H9 (cell line): ENCODE measurements around the gene GALNT17. TPM values are rescaled to one million over a fixed set of nuclear protein-coding genes. Genes with fewer than 3 reads are reported as not detected.

Experiments
- DNase-seq: peaks from one replicate; pipeline ENCODE4 v3.0.0-alpha.2; 2017
- H2AFZ ChIP-seq: one replicate; pipeline ENCODE4 v1.6.1; 2013; ENCODE audit warnings: mild to moderate bottlenecking, low read length, control low read depth, moderate library complexity
- H2AK5ac ChIP-seq: 2 replicates; pipeline ENCODE4 v1.6.1; 2013; ENCODE audit warnings: low read length, control low read depth, mixed read lengths; ENCODE audit not compliant: insufficient read length
- H2BK120ac ChIP-seq: one replicate; pipeline ENCODE4 v1.6.1; 2013; ENCODE audit warnings: low read depth, mild to moderate bottlenecking, low read length, control low read depth, inconsistent platforms; ENCODE audit not compliant: poor library complexity, severe bottlenecking
- H2BK12ac ChIP-seq: 2 replicates; pipeline ENCODE4 v1.6.1; 2013; ENCODE audit warnings: low read length, control low read depth, mixed read lengths, low read depth; ENCODE audit not compliant: insufficient read length
- H2BK15ac ChIP-seq: 2 replicates; pipeline ENCODE4 v1.6.1; 2013; ENCODE audit warnings: low read depth, low read length, control low read depth
- H2BK20ac ChIP-seq: one replicate; pipeline ENCODE4 v1.6.1; 2013; ENCODE audit warnings: low read depth, mild to moderate bottlenecking, low read length, control low read depth, inconsistent platforms; ENCODE audit not compliant: poor library complexity, severe bottlenecking
- H2BK5ac ChIP-seq: 2 replicates; pipeline ENCODE4 v1.6.1; 2013; ENCODE audit warnings: low read length, control low read depth, mixed read lengths; ENCODE audit not compliant: insufficient read length
- H3K14ac ChIP-seq: 2 replicates; pipeline ENCODE4 v1.6.1; 2013; ENCODE audit warnings: low read length, control low read depth; ENCODE audit not compliant: insufficient read depth
- H3K18ac ChIP-seq: 2 replicates; pipeline ENCODE4 v1.6.1; 2013; ENCODE audit warnings: low read depth, mild to moderate bottlenecking, mixed read lengths, low read length, control low read depth; ENCODE audit not compliant: insufficient read length
- H3K23ac ChIP-seq: 2 replicates; pipeline ENCODE4 v1.6.1; 2013; ENCODE audit warnings: low read length, control low read depth, mixed read lengths, low read depth; ENCODE audit not compliant: insufficient read length
- H3K23me2 ChIP-seq: 2 replicates; pipeline ENCODE4 v1.6.1; 2013; ENCODE audit warnings: low read depth, mild to moderate bottlenecking, mixed read lengths, low read length, control low read depth; ENCODE audit not compliant: insufficient read length, poor library complexity, severe bottlenecking
- H3K27ac ChIP-seq: 2 replicates; pipeline ENCODE4 v1.5.1; 2013; ENCODE audit warnings: low read length, control low read depth, mixed read lengths, low read depth; ENCODE audit not compliant: insufficient read length
- H3K27me3 ChIP-seq: 2 replicates; pipeline ENCODE4 v1.6.1; 2013; ENCODE audit warnings: low read length, control low read depth, inconsistent platforms; ENCODE audit not compliant: insufficient read depth
- H3K4ac ChIP-seq: 2 replicates; pipeline ENCODE4 v1.6.1; 2013; ENCODE audit warnings: low read depth, mild to moderate bottlenecking, control low read depth, inconsistent platforms, low read length, moderate library complexity
- H3K4me1 ChIP-seq: 2 replicates; pipeline ENCODE4 v1.6.1; 2013; ENCODE audit warnings: low read length, control low read depth, inconsistent platforms; ENCODE audit not compliant: insufficient read depth
- H3K4me2 ChIP-seq: 2 replicates; pipeline ENCODE4 v1.6.1; 2013; ENCODE audit warnings: low read length, control low read depth, mixed read lengths; ENCODE audit not compliant: insufficient read length, insufficient read depth
- H3K56ac ChIP-seq: 2 replicates; pipeline ENCODE4 v1.6.1; 2013; ENCODE audit warnings: low read depth, mild to moderate bottlenecking, mixed read lengths, low read length, control low read depth; ENCODE audit not compliant: insufficient read length
- H3K79me1 ChIP-seq: 2 replicates; pipeline ENCODE4 v1.6.1; 2013; ENCODE audit warnings: low read depth, mild to moderate bottlenecking, moderate library complexity, low read length, control low read depth, inconsistent platforms; ENCODE audit not compliant: insufficient read depth, poor library complexity, severe bottlenecking
- H3K79me2 ChIP-seq: 2 replicates; pipeline ENCODE4 v1.6.1; 2013; ENCODE audit warnings: low read length, control low read depth, inconsistent platforms; ENCODE audit not compliant: insufficient read depth
- H3K9ac ChIP-seq: 2 replicates; pipeline ENCODE4 v1.6.1; 2013; ENCODE audit warnings: low read length, control low read depth, mixed read lengths; ENCODE audit not compliant: insufficient read length; ENCODE audit errors: extremely low read depth
- H3K9me3 ChIP-seq: one replicate; pipeline ENCODE4 v1.6.1; 2013; ENCODE audit warnings: low read depth, low read length, inconsistent platforms; ENCODE audit not compliant: control insufficient read depth
- H3T11ph ChIP-seq: one replicate; pipeline ENCODE4 v1.6.1; 2013; ENCODE audit warnings: mild to moderate bottlenecking, low read length, control low read depth, inconsistent platforms
- H4K20me1 ChIP-seq: one replicate; pipeline ENCODE4 v1.6.1; 2013; ENCODE audit not compliant: control insufficient read depth, insufficient read length, insufficient read depth
- H4K5ac ChIP-seq: 2 replicates; pipeline ENCODE4 v1.6.1; 2013; ENCODE audit warnings: low read depth, mild to moderate bottlenecking, mixed read lengths, low read length, control low read depth; ENCODE audit not compliant: insufficient read length
- H4K8ac ChIP-seq: replicated peaks from 2 replicates; pipeline ENCODE4 v1.6.1; 2013; ENCODE audit warnings: low read length, control low read depth, mixed read lengths, low read depth; ENCODE audit not compliant: insufficient read length
- H4K91ac ChIP-seq: 2 replicates; pipeline ENCODE4 v1.6.1; 2013; ENCODE audit warnings: low read depth, mild to moderate bottlenecking, moderate library complexity, mixed read lengths, low read length, control low read depth; ENCODE audit not compliant: insufficient read length
- H3K27ac Mint-ChIP-seq, 3 experiments: 2 replicates in 2 of 3; 3 replicates in 1 of 3; pipeline ENCODE4 v1.8.0; 2020 to 2021; ENCODE audit warnings: mixed read lengths in 3 of 3, mild to moderate bottlenecking in 1 of 3, moderate library complexity in 1 of 3
- H3K27me3 Mint-ChIP-seq: 2 replicates; pipeline ENCODE4 v1.8.0; 2021; ENCODE audit warnings: low read depth, mild to moderate bottlenecking, moderate library complexity, mixed read lengths
- H3K36me3 Mint-ChIP-seq, 3 experiments: 2 replicates in 2 of 3; 3 replicates in 1 of 3; pipeline ENCODE4 v1.8.0; 2020 to 2021; ENCODE audit warnings: low read depth in 3 of 3, mixed read lengths in 3 of 3; ENCODE audit not compliant: insufficient read depth in 1 of 3
- H3K4me1 Mint-ChIP-seq, 2 experiments: 2 replicates each; pipeline ENCODE4 v1.8.0; 2020; ENCODE audit warnings: mixed read lengths in 2 of 2
- H3K4me3 Mint-ChIP-seq, 2 experiments: 2 replicates in 1 of 2; 3 replicates in 1 of 2; pipeline ENCODE4 v1.8.0; 2020 to 2021; ENCODE audit warnings: mild to moderate bottlenecking in 2 of 2, mixed read lengths in 2 of 2, moderate library complexity in 1 of 2
- H3K9me3 Mint-ChIP-seq, 2 experiments: 2 replicates in 1 of 2; 3 replicates in 1 of 2; pipeline ENCODE4 v1.8.0; 2020; ENCODE audit warnings: mild to moderate bottlenecking in 2 of 2, mixed read lengths in 2 of 2, moderate library complexity in 1 of 2
- WGBS: extraction: QIAGEN DNeasy Blood & Tissue Kit; methylation state at CpG from one replicate; pipeline ENCODE4 v1.1.7; 2013; ENCODE audit warnings: missing lambda C conversion rate, low lambda C conversion rate, mixed read lengths; ENCODE audit not compliant: insufficient read length; ENCODE audit errors: extremely low coverage; 5-methylcytosine and 5-hydroxymethylcytosine counted together
- total RNA-seq: library from RNA; stranded (reverse); gene quantifications from 2 replicates; pipeline ENCODE4 v1.2.1, GENCODE V29; 2021
- TF ChIP-seq, protein P1 (sequence below): fragments of 200-600 bp; sonication (generic); conservative IDR thresholded peaks from 3 replicates; pipeline ENCODE4 v1.8.0; 2021; ENCODE audit warnings: antibody characterized with exemption, mild to moderate bottlenecking

GALNT17 gene
- total RNA-seq, 1 experiment from 2014 or later, result 43.2 TPM

DNA sequence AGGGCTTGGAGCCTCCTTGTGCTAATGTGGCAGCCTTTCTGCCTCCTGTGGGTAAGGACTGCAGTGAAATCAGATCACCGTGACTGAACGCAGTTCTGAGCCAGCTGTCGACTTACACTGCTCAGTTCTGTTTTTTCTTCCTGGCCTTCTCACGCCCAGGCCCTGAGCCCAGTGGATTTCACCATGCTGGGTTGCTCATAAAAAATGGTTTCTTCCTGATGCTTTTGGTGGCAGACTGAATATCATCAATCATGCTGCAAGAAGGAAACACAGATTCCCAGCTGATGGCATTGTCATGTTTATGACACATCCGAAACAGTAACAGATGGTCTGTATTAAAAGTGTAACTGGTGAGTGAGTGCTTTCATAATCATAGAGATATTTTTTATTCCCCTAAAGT, 389.6 kb downstream of the GALNT17 start:
- no peak overlapping the region for H3K56ac ChIP-seq
- no peak overlapping the region for H3K14ac ChIP-seq
- H3K4me2 ChIP-seq, result no peak overlapping the region
- H3K36me3 Mint-ChIP-seq, result peaks cover 64 to 74% (median 66%) of the 10 kb centered on the region in 3 experiments
- H2BK20ac ChIP-seq, result no peak overlapping the region
- H3K4me1 Mint-ChIP-seq, result 0 out of 4 replicates have a peak, but pooled peaks cover 0 to 2% of the 10 kb centered on the region in 2 experiments
- no peak overlapping the region for H2BK12ac ChIP-seq
- no peaks in the 10 kb centered on the region for H3K4me1 ChIP-seq
- no peaks in the 10 kb centered on the region for H3K79me1 ChIP-seq
- no peaks in the 10 kb centered on the region for H3K23me2 ChIP-seq
- no peak overlapping the region for H2AK5ac ChIP-seq
- H3K79me2 ChIP-seq, result no peaks in the 10 kb centered on the region
- H3K18ac ChIP-seq, result no peak overlapping the region
- no peaks in the 10 kb centered on the region for H3K27me3 ChIP-seq
- H4K20me1 ChIP-seq, result no peaks in the 10 kb centered on the region
- WGBS, result no CpG with 5 or more reads among the region's 5 CpGs
- peaks cover 9 to 28% of the 10 kb centered on the region in 2 experiments; a peak in 4 of 5 replicates for H3K9me3 Mint-ChIP-seq
- no peak overlapping the region for H3K4me3 Mint-ChIP-seq
- no peak overlapping the region; a peak in 2 of 7 replicates for H3K27ac Mint-ChIP-seq
- TF ChIP-seq, protein P1, sequence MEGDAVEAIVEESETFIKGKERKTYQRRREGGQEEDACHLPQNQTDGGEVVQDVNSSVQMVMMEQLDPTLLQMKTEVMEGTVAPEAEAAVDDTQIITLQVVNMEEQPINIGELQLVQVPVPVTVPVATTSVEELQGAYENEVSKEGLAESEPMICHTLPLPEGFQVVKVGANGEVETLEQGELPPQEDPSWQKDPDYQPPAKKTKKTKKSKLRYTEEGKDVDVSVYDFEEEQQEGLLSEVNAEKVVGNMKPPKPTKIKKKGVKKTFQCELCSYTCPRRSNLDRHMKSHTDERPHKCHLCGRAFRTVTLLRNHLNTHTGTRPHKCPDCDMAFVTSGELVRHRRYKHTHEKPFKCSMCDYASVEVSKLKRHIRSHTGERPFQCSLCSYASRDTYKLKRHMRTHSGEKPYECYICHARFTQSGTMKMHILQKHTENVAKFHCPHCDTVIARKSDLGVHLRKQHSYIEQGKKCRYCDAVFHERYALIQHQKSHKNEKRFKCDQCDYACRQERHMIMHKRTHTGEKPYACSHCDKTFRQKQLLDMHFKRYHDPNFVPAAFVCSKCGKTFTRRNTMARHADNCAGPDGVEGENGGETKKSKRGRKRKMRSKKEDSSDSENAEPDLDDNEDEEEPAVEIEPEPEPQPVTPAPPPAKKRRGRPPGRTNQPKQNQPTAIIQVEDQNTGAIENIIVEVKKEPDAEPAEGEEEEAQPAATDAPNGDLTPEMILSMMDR, result no peak
- no peak overlapping the region for H4K8ac ChIP-seq
- H3K9me3 ChIP-seq, result no peaks in the 10 kb centered on the region
- no peak overlapping the region for H2BK5ac ChIP-seq
- DNase-seq, result no peak
- H4K91ac ChIP-seq, result no peak overlapping the region
- H2AFZ ChIP-seq, result no peak overlapping the region
- H3K4ac ChIP-seq, result no peak overlapping the region
- H2BK120ac ChIP-seq, result no peak overlapping the region
- no peak overlapping the region for H3K9ac ChIP-seq
- no peaks in the 10 kb centered on the region for H3K27me3 Mint-ChIP-seq
- no peak overlapping the region for H3K27ac ChIP-seq
- no peak overlapping the region for H3K23ac ChIP-seq
- H4K5ac ChIP-seq, result no peak overlapping the region
- no peak overlapping the region for H3T11ph ChIP-seq
- H2BK15ac ChIP-seq, result no peak overlapping the region
